Measurements from ENCODE around the gene EDARADD. TPM values are rescaled to one million over a fixed set of nuclear protein-coding genes. Genes with fewer than 3 reads are reported as not detected.

Gene EDARADD
- total RNA-seq, 2 donors from 2014 or later = 0.25 TPM; not detected in 1

DNA sequence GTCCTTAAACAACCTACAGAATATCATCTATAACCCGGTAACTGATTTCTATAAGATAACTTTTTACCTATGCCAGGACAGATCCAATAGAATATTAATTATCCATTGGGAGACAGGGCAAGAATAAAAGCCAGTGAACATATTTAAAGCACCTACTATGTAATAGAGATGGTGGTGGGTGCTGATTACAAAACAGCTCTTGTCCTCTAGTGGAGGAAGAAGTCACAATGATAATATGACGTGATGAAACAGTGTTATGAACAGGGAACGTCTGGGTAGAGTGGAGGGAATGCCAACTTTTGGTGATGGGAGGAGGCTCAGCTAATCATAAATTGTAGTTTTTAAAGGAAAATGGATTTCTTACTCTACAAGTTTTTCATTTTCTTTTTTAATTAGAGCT, 132.0 kb downstream of the EDARADD start:
- ATAC-seq = no peak
- no peak for DNase-seq
- intact Hi-C loops (cut with DNase I, micrococcal nuclease) = no loop called here

GRCh38 chr1:236530286-236530685, 136.2 kb downstream of the EDARADD start:
- intact Hi-C loops (cut with DNase I, micrococcal nuclease) = no loop called here
- ATAC-seq (no peak), DNase-seq (no peak)

GRCh38 chr1:236530959-236531358, 136.9 kb downstream of the EDARADD start:
- intact Hi-C loops (cut with DNase I, micrococcal nuclease) = no loop called here
- peak; percentile 27 for ATAC-seq
- DNase-seq = no peak

GRCh38 chr1:236532850-236533249, 138.8 kb downstream of the EDARADD start:
- ATAC-seq = no peak
- no peak for DNase-seq
- intact Hi-C loops (cut with DNase I, micrococcal nuclease) = no loop called here

DNA sequence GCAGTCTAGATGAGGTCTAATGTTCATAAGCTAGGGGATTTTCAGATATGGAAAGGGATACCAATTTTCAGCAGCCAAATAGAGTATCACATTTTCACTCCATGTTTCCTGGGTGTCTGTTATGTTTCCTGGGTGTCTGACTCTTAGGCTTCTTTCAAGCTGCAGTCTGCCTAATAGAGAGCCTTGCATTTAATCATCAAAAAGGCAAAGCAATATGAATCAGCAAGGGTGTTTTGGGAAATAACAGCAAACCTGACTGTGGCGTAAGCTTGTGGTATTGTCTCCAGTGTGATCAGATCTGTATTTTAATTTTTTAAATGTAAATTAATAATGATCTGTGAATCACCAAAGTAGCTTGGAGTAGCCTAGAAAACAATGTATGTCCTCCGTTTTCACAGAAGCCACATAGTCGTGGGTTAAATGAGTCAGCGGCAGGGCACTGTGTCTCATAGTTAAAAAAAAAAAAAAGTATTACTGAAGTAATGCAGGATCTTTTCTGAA, 140.1 kb downstream of the EDARADD start:
- no peak for ATAC-seq
- intact Hi-C loops (cut with DNase I, micrococcal nuclease) = no loop called here
- DNase-seq = no peak

Other genes with a start within 250 kb of the EDARADD start
- gene ERO1B, start 112.3 kb upstream of the EDARADD start, total RNA-seq = 1 to 10 TPM; 2.2 to 3.8 TPM
- gene LGALS8, start 129.7 kb downstream of the EDARADD start, total RNA-seq = 10 to 100 TPM; 39.2 to 42.0 TPM
- gene HEATR1, start 210.2 kb downstream of the EDARADD start, total RNA-seq = 10 to 100 TPM; 15.3 to 20.0 TPM